ENCODE measurements around the gene FBXO34. TPM values are rescaled to one million over a fixed set of nuclear protein-coding genes. Genes with fewer than 3 reads are reported as not detected.

Gene FBXO34
- total and polyA plus RNA-seq, 2 of the 13 experiments (the other 11 are each of a cell fraction or from before 2014, with no cell fraction given) = 8.8 to 13.5 TPM

DNA sequence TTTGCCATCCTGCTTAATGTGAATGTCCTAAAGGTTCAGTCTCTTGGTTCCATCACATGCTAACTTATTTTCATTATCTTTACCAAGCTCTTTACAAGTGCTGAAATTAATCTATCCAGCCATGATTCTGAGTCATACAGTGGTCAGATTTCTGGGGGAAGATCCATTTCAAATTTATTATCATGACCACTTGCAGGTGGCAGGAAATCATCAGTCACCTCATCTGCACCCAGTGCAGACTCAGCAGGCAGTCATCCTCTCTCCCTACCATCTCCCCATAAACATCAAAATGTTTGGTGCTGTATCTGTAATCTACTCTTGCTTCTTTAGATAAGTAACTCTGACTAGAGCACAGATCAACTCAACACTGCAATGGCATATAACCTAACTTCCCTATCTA lies 116.9 kb downstream of the FBXO34 start:
- peaks cover 8 to 61% of the 10 kb centered on the region in 2 experiments for H3K36me3 ChIP-seq (replicated peaks in 1 of 2; ENCODE audit: control insufficient read depth in 1 of 2, insufficient read depth in 2 of 2, low read length in 2 of 2)
- H3K4me1 ChIP-seq (ENCODE audit: insufficient read depth, low read length) = no peaks in the 10 kb centered on the region
- DNase-seq (ENCODE audit: low spot score) (no peak), ATAC-seq (no peak), FAIRE-seq (no peak)
- H3K9ac ChIP-seq (ENCODE audit: insufficient read depth, low read depth, low read length) = no peak overlapping the region
- no peak overlapping the region for H3K27ac ChIP-seq (ENCODE audit: extremely low read length, insufficient read depth, low read length)
- H3K9me3 ChIP-seq (ENCODE audit: low read length) = no peaks in the 10 kb centered on the region
- BruUV-seq (replicated peaks) = no TSS peak
- H3K4me3 ChIP-seq (replicated peaks in 1 of 3; ENCODE audit: insufficient read depth in 1 of 3, low read depth in 2 of 3, low read length in 3 of 3) = no peak overlapping the region
- ChIA-PET CTCF (ENCODE audit: low intra/inter-chr PET ratio, low total read pairs) (no interaction called here), POLR2A (no interaction called here)
- no peaks in the 10 kb centered on the region for H4K20me1 ChIP-seq (ENCODE audit: insufficient read depth, low read length)
- TF ChIP-seq, protein P1, sequence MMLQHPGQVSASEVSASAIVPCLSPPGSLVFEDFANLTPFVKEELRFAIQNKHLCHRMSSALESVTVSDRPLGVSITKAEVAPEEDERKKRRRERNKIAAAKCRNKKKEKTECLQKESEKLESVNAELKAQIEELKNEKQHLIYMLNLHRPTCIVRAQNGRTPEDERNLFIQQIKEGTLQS (CRISPR knock-in tag; IDR thresholded peaks at IDR 0.05) = no peak
- TF ChIP-seq ZBTB1 (CRISPR knock-in tag; IDR thresholded peaks at IDR 0.05; ENCODE audit: borderline replicate concordance) (no peak), ZNF563 (CRISPR knock-in tag; IDR thresholded peaks at IDR 0.05) (no peak)
- TF ChIP-seq, protein P2, sequence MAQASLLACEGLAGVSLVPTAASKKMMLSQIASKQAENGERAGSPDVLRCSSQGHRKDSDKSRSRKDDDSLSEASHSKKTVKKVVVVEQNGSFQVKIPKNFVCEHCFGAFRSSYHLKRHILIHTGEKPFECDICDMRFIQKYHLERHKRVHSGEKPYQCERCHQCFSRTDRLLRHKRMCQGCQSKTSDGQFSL (CRISPR knock-in tag; IDR thresholded peaks at IDR 0.05) = no peak
- TF ChIP-seq, protein P3, sequence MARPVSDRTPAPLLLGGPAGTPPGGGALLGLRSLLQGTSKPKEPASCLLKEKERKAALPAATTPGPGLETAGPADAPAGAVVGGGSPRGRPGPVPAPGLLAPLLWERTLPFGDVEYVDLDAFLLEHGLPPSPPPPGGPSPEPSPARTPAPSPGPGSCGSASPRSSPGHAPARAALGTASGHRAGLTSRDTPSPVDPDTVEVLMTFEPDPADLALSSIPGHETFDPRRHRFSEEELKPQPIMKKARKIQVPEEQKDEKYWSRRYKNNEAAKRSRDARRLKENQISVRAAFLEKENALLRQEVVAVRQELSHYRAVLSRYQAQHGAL (CRISPR knock-in tag; IDR thresholded peaks at IDR 0.05; ENCODE audit: not compliant biosample characterization) = no peak
- no peak overlapping the region for H2AFZ ChIP-seq (ENCODE audit: low read length)
- H3K27me3 ChIP-seq (ENCODE audit: control insufficient read depth in 1 of 2, insufficient read depth in 2 of 2, low read length in 2 of 2) = no peaks in the 10 kb centered on the region
- in situ Hi-C loops (cut with HindIII; ENCODE audit: extremely low pct_ligation_motif_present, low pct_unique_long_range_greater_than_20kb) (no loop called here), intact Hi-C loops (cut with micrococcal nuclease; ENCODE audit: unreplicated experiment) (no loop called here)
- H3K79me2 ChIP-seq (ENCODE audit: insufficient read depth, low read length) = no peaks in the 10 kb centered on the region
- H3K4me2 ChIP-seq (ENCODE audit: low read depth, low read length) = no peak overlapping the region

DNA sequence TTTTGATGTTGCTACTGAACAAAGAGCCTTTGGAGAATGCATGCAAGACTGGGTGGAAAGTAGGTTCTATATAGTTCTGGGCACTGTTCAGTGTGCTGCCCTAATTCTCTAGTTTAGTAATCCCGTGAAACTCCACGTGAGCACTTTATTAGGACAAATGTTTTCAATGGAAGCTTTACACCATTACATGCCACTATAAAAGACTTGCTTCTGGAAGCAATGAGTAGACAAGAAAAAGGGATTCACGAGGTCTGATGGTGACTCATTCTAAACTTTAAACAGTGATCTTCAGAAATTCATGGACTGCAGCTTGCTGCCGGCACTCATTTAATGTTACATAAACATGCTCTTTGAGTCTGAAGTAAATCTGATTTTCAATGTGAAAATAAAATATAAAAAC lies 118.1 kb downstream of the FBXO34 start:
- Histone ChIP-seq H3K27me3 (ENCODE audit: control insufficient read depth in 1 of 2, insufficient read depth in 2 of 2, low read length in 2 of 2) (no peaks in the 10 kb centered on the region), H3K4me3 (replicated peaks in 1 of 3; ENCODE audit: insufficient read depth in 1 of 3, low read depth in 2 of 3, low read length in 3 of 3) (no peak overlapping the region), H3K4me1 (ENCODE audit: insufficient read depth, low read length) (no peaks in the 10 kb centered on the region), H3K27ac (ENCODE audit: extremely low read length, insufficient read depth, low read length) (no peak overlapping the region), H3K36me3 (replicated peaks in 1 of 2; ENCODE audit: control insufficient read depth in 1 of 2, insufficient read depth in 2 of 2, low read length in 2 of 2) (peaks cover 8 to 54% of the 10 kb centered on the region in 2 experiments), H3K9ac (ENCODE audit: insufficient read depth, low read depth, low read length) (no peak overlapping the region), H3K4me2 (ENCODE audit: low read depth, low read length) (no peak overlapping the region), H2AFZ (ENCODE audit: low read length) (no peak overlapping the region), H4K20me1 (ENCODE audit: insufficient read depth, low read length) (no peaks in the 10 kb centered on the region), H3K9me3 (ENCODE audit: low read length) (no peaks in the 10 kb centered on the region), H3K79me2 (ENCODE audit: insufficient read depth, low read length) (no peaks in the 10 kb centered on the region)
- no peak for FAIRE-seq
- POLR2A ChIA-PET = no interaction called here
- BruUV-seq (replicated peaks) = no TSS peak
- CTCF ChIA-PET (ENCODE audit: low intra/inter-chr PET ratio, low total read pairs) = no interaction called here
- 95% methylated on average over 4 of the region's 4 CpGs for WGBS (ENCODE audit: low lambda C conversion rate)
- intact Hi-C loops (cut with micrococcal nuclease; ENCODE audit: unreplicated experiment) (no loop called here), in situ Hi-C loops (cut with HindIII; ENCODE audit: extremely low pct_ligation_motif_present, low pct_unique_long_range_greater_than_20kb) (no loop called here)
- DNase-seq (ENCODE audit: low spot score) = no peak
- no peak for ATAC-seq
- TF ChIP-seq ZNF556 (CRISPR knock-in tag; IDR thresholded peaks at IDR 0.05; ENCODE audit: borderline replicate concordance) (no peak), ZNF670 (CRISPR knock-in tag; IDR thresholded peaks at IDR 0.05; ENCODE audit: borderline replicate concordance) (no peak), ZNF790 (CRISPR knock-in tag; IDR thresholded peaks at IDR 0.05; ENCODE audit: borderline replicate concordance) (no peak), PTBP1 (IDR thresholded peaks at IDR 0.05; ENCODE audit: low read depth, low read length, poor library complexity, severe bottlenecking) (no peak), ZNF780A (CRISPR knock-in tag; IDR thresholded peaks at IDR 0.05) (no peak), ZNF350 (CRISPR knock-in tag; IDR thresholded peaks at IDR 0.05; ENCODE audit: borderline replicate concordance, low read depth) (no peak)
- TF ChIP-seq, protein P4, sequence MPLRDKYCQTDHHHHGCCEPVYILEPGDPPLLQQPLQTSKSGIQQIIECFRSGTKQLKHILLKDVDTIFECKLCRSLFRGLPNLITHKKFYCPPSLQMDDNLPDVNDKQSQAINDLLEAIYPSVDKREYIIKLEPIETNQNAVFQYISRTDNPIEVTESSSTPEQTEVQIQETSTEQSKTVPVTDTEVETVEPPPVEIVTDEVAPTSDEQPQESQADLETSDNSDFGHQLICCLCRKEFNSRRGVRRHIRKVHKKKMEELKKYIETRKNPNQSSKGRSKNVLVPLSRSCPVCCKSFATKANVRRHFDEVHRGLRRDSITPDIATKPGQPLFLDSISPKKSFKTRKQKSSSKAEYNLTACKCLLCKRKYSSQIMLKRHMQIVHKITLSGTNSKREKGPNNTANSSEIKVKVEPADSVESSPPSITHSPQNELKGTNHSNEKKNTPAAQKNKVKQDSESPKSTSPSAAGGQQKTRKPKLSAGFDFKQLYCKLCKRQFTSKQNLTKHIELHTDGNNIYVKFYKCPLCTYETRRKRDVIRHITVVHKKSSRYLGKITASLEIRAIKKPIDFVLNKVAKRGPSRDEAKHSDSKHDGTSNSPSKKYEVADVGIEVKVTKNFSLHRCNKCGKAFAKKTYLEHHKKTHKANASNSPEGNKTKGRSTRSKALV (CRISPR knock-in tag; IDR thresholded peaks at IDR 0.05) = no peak
- TF ChIP-seq, protein P3 (CRISPR knock-in tag; IDR thresholded peaks at IDR 0.05; ENCODE audit: not compliant biosample characterization) = no peak

Data from HepG2 (cell line).